Measurements from ENCODE around the gene ADGRE3. TPM values are rescaled to one million over a fixed set of nuclear protein-coding genes. Genes with fewer than 3 reads are reported as not detected.

Gene ADGRE3
- total RNA-seq, 1 experiment from 2014 or later = not detected

- TF ChIP-seq ZNF423 (CRISPR knock-in tag; IDR thresholded peaks at IDR 0.05) (no peak), KAT7 (CRISPR knock-in tag; IDR thresholded peaks at IDR 0.05; ENCODE audit: borderline replicate concordance) (no peak)
Measured at GRCh38 chr19:14719162-14719561, 44.5 kb upstream of the ADGRE3 start (continued).

DNA sequence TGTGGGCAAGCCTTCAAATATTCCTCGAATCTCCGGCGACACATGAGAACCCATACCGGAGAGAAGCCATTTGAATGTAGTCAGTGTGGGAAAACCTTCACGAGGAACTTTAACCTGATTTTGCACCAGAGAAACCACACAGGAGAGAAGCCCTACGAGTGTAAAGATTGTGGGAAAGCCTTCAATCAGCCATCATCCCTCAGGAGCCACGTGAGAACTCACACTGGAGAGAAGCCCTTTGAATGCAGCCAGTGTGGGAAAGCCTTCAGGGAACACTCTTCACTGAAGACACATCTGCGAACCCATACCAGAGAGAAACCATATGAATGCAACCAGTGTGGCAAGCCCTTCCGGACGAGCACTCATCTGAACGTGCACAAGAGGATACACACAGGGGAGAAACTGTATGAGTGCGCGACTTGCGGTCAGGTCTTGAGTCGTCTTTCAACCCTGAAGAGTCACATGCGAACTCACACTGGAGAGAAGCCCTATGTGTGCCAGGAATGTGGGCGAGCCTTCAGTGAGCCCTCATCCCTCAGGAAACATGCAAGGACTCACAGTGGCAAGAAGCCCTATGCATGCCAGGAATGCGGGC is 44.0 kb upstream of the ADGRE3 start:
- ChIA-PET CTCF (no interaction called here), POLR2A (no interaction called here)
- Mint-ChIP-seq H3K27me3 (ENCODE audit: low read depth) (peaks cover 17% of the 10 kb centered on the region), H3K4me1 (no peaks in the 10 kb centered on the region), H3K4me3 (no peak overlapping the region), H3K36me3 (peaks cover 96% of the 10 kb centered on the region), H3K27ac (no peak overlapping the region), H3K9me3 (peaks cover 95% of the 10 kb centered on the region)
- DNase-seq (ENCODE audit: low spot score) = no peak
- ATAC-seq = no peak
- TF ChIP-seq ATF1 (CRISPR knock-in tag; IDR thresholded peaks at IDR 0.05) (no peak), ZNF232 (CRISPR knock-in tag; IDR thresholded peaks at IDR 0.05) (no peak), ZNF396 (CRISPR knock-in tag; IDR thresholded peaks at IDR 0.05; ENCODE audit: borderline replicate concordance) (no peak), CREB1 (CRISPR knock-in tag; IDR thresholded peaks at IDR 0.05) (no peak), NFATC4 (CRISPR knock-in tag; IDR thresholded peaks at IDR 0.05) (no peak), SMAD3 (CRISPR knock-in tag; IDR thresholded peaks at IDR 0.05; ENCODE audit: borderline replicate concordance) (no peak), ZNF263 (CRISPR knock-in tag; IDR thresholded peaks at IDR 0.05; ENCODE audit: low read depth) (no peak), TCF7 (CRISPR knock-in tag; IDR thresholded peaks at IDR 0.05; ENCODE audit: low read depth) (no peak), ZNF281 (CRISPR knock-in tag; IDR thresholded peaks at IDR 0.05) (no peak), ZNF138 (CRISPR knock-in tag; conservative IDR thresholded peaks at IDR 0.05) (no peak), USF2 (CRISPR knock-in tag; IDR thresholded peaks at IDR 0.05) (no peak), JUN (CRISPR knock-in tag; IDR thresholded peaks at IDR 0.05) (no peak), E2F1 (CRISPR knock-in tag; IDR thresholded peaks at IDR 0.05) (no peak), GABPB1 (CRISPR knock-in tag; IDR thresholded peaks at IDR 0.05) (no peak)
- TF ChIP-seq, protein P1, sequence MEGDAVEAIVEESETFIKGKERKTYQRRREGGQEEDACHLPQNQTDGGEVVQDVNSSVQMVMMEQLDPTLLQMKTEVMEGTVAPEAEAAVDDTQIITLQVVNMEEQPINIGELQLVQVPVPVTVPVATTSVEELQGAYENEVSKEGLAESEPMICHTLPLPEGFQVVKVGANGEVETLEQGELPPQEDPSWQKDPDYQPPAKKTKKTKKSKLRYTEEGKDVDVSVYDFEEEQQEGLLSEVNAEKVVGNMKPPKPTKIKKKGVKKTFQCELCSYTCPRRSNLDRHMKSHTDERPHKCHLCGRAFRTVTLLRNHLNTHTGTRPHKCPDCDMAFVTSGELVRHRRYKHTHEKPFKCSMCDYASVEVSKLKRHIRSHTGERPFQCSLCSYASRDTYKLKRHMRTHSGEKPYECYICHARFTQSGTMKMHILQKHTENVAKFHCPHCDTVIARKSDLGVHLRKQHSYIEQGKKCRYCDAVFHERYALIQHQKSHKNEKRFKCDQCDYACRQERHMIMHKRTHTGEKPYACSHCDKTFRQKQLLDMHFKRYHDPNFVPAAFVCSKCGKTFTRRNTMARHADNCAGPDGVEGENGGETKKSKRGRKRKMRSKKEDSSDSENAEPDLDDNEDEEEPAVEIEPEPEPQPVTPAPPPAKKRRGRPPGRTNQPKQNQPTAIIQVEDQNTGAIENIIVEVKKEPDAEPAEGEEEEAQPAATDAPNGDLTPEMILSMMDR (IDR thresholded peaks at IDR 0.05) = no peak
- TF ChIP-seq, protein P2, sequence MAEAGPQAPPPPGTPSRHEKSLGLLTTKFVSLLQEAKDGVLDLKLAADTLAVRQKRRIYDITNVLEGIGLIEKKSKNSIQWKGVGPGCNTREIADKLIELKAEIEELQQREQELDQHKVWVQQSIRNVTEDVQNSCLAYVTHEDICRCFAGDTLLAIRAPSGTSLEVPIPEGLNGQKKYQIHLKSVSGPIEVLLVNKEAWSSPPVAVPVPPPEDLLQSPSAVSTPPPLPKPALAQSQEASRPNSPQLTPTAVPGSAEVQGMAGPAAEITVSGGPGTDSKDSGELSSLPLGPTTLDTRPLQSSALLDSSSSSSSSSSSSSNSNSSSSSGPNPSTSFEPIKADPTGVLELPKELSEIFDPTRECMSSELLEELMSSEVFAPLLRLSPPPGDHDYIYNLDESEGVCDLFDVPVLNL (CRISPR knock-in tag; IDR thresholded peaks at IDR 0.05; ENCODE audit: borderline replicate concordance, low read depth) = no peak
- TF ChIP-seq, protein P3, sequence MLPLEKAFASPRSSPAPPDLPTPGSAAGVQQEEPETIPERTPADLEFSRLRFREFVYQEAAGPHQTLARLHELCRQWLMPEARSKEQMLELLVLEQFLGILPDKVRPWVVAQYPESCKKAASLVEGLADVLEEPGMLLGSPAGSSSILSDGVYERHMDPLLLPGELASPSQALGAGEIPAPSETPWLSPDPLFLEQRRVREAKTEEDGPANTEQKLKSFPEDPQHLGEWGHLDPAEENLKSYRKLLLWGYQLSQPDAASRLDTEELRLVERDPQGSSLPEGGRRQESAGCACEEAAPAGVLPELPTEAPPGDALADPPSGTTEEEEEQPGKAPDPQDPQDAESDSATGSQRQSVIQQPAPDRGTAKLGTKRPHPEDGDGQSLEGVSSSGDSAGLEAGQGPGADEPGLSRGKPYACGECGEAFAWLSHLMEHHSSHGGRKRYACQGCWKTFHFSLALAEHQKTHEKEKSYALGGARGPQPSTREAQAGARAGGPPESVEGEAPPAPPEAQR (CRISPR knock-in tag; IDR thresholded peaks at IDR 0.05) = no peak
- TF ChIP-seq, protein P4, sequence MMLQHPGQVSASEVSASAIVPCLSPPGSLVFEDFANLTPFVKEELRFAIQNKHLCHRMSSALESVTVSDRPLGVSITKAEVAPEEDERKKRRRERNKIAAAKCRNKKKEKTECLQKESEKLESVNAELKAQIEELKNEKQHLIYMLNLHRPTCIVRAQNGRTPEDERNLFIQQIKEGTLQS (CRISPR knock-in tag; conservative IDR thresholded peaks at IDR 0.05) = no peak
- TF ChIP-seq, protein P5, sequence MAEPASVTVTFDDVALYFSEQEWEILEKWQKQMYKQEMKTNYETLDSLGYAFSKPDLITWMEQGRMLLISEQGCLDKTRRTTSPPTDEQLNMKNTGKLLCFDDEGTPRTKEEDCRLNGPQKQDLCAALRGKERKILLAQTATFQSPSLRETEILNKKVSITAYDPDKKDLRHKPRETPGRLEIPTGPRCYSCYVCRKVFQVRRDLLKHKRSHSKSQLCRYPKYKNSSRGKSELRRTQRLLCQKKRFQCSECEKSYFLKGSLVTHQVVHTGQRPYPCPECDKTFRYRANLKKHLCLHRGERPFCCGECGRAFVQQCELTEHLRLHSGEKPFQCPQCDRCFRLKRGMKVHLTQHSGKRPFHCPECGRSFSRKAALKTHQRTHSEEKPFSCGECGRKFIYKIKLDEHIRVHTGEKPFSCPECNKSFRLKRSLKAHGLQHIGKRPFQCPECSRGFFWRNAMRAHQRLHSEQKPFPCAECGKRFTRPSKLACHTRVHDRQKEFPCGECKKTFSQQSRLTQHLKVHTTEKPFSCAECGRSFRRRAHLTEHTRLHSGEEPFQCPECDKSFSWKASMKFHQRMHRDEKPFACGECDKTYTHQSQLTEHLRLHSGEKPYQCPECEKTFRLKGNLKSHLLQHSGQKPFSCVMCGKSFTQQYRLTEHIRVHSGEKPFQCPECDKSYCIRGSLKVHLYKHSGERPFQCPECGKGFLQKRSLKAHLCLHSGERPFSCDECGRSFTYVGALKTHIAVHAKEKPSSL (CRISPR knock-in tag; conservative IDR thresholded peaks at IDR 0.05) = no peak
